Activated T-cell treated with anti-CD3 and anti-CD28 coated beads, Interleukin-2, amount 50 U/mL, for 48 hours (primary cell): ENCODE data around the gene TRAPPC4.
"Not testable (repeated sequence)": the region's sequence is repeated elsewhere in the genome, so short reads cannot be mapped to it uniquely, and the experiment has no call there.

Source experiments
- DNase-seq, 2 experiments: peaks; one replicate each; pipeline ENCODE4 v3.0.0-alpha.2; 2020

The TRAPPC4 gene

DNA sequence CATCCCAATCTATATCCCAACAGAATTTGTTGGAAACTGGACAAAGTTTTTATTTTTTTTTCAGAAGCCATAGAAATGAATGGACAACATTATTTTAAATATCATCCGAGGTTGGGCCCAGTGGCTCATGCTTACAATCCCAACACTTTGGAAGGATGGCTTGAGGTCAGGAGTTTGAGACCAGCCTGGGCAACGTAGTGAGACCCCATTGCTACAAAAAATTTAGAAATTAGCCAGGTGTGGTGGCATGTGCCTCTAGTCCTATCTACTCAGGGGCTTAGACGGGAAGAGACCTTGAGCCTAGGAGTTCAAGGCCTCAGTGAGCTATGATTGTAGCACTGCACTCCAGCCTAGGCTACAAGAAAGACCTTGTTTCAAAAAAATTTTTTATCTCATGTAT lies 16.2 kb downstream of the TRAPPC4 start:
- no peak for DNase-seq

DNA sequence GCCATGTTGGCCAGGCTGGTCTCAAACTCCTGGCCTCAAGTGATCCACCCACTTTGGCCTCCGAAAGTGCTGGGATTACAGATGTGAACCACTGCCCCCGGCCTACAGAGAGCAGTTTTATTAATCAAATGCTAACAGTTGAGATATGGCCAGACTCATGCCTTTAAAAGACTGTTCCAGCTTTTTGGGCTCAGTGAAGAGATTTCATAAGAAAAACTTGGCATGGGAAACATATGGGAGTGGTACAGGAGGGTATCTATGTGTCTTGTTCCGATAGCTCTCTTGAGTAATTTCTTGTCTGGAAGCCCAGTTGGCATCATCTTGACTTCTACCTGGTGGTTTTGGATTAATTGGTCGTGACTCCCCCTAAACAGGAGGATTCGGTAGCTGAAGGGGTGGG lies 20.3 kb downstream of the TRAPPC4 start:
- DNase-seq, result no peak

GRCh38 chr11:119039471-119039870 lies 20.9 kb downstream of the TRAPPC4 start:
- not testable (repeated sequence) for DNase-seq

DNA sequence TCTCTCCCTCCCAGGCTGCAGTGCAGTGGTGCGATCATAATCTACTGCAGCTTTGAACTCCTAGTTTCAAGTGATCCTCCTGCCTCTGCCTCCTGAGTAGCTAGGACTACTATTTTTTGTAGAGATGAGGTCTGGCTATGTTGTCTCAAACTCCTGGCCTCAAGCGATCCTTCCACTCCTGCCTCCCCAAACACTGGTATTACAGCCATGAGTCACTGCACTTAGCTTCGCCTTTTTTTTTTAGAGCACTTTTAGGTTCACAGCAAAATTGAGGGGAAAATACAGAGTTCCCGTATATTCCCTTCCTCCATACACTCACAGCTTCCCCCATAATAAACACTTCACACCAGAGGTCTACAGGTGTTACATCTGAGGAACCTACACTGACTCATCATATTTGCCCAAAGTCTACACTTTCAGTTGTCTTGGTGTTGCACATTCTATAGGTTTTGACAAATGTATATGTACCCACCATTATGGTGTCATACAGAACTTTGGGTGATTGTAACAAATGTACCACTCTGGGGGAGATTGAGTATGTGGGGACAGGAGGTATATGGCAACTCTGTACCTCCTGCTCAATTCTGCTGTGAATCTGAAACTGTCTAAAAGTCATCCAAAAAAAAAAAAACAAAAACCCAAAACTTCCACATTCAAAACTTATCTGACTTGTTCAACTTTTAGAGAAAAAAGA lies 23.4 kb downstream of the TRAPPC4 start:
- DNase-seq, result no peak

GRCh38 chr11:119042927-119043326 lies 24.4 kb downstream of the TRAPPC4 start:
- DNase-seq, result no peak

DNA sequence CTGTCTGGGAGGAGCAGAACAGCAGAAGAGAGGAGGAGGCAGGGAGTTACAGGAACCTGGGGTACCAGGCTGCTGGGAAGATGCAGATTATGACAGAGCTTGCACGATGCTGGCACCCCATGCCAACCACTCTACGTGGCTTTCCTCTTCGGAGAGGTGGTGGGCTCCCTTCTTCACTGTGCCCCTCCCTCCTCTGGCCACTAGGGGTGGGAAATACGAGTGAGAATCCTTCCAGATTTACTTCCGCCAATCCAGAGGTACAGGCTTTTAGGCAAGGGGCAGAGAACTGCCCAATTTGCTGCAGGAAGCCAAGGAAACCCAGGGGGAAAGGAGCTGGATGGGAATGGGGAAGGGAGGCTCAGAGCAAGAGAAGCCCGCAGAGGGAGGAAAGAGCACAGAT lies 26.1 kb downstream of the TRAPPC4 start:
- no peak for DNase-seq

DNA sequence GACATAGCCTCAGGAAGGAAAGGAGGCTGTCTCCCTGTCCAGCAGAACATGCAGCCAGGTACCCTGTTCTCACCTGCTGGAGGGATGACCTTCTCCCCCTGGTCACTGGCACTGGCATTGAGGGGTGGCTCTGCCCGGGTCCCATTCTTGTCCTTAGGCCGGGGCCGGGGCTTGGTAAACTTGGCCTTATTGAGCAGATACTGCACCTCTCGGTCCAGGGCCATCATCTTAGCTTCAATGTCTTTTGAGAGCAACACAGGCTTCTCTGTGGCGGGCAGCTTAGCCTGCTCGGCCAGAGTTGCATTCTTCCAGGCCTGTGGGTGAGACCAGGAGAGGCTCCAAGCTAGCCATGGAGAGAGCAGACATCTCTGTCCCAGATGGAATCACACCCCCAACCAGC lies 27.9 kb downstream of the TRAPPC4 start:
- no peak for DNase-seq

DNA sequence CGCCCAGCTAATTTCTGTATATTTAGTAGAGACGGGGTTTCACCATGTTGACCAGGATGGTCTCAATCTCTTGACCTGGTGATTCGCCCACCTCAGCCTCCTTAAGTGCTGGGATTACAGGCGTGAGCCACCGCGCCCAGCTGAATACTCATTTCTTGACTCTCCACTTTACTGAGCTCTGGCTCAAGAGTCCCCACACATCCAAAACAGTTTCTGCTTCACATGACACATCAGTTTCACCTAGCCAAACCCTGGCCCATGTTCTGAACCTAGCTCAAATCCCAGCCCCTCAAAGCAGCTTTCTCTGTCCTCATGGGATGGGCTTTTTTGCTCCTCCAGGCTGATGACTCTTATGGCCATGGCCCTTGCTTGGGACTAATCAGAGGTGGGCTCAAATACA lies 28.6 kb downstream of the TRAPPC4 start:
- DNase-seq, result no peak

DNA sequence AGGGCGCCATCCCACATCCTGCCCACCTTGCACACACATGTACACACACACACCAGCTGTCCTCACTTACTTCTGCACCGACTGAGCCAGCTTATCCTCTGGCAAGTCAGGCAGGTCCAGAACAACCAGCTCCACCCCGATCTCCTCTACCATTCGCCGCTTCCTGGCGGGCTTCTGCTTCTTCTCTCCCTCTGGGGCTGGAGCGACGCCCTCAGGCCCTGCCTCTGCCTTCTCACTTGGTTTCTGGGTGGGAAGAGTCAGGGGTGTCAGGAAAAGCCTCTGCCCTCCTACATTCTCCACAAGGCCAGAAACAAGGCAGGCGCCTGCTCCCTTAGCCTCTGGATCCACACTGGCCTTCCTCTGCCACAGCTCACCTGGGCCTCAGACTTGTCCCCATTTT lies 30.1 kb downstream of the TRAPPC4 start:
- no peak for DNase-seq

DNA sequence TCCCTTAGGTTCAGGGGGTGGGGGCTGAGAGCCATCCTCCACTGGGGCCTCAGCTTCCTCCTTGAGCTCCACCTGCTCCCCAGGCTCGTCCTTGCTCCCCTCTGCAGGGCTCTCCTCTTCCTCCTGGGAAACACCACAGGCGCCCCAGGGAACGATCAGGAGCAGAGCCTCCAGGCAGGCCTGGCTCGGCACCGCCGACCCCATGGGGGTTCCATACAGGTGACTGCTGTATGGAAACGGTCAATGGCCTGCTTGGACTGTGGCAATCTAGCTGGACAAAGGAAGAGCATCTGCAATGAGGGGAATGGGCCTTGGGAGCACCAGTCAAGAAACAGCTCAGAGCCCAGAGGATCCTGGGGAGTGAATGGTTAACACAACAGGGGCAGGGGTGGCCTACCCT lies 30.5 kb downstream of the TRAPPC4 start:
- DNase-seq, result no peak

- no peak for DNase-seq
Measured at GRCh38 chr11:119051440-119052162, 33.0 kb downstream of the TRAPPC4 start.

DNA sequence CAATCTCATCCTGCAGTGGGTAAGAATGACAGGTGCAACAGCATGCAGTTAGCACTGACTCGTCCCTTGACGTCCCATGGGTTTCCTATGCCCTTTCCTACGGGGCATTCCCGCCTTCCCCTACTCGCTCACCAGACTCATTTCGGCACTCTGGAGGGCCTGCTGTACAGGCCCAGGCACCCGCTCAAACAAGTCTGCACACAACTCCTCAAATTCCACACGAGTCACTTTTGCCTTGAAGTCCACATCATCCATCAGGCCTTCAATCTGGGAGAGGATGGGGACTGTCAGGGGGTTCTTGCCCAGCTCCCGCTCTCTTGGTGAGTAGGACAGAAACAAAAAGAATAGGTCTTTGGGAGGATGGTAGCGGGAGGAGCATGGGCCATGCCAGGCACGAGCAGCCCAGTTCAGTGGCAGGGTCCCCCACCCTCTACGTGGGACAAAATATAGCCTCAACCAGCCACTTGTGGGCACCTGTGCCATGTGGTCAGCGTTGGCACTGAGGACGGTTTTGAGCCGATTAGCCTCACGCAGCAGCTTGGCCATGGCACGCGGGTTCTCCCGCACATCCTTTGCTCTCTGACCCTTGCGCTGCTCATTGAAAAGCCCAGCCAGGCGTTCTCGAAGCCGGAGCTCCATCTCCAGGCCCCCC lies 33.7 kb downstream of the TRAPPC4 start:
- no peak for DNase-seq

- DNase-seq, result no peak
Measured at GRCh38 chr11:119054418-119054817, 35.9 kb downstream of the TRAPPC4 start.

DNA sequence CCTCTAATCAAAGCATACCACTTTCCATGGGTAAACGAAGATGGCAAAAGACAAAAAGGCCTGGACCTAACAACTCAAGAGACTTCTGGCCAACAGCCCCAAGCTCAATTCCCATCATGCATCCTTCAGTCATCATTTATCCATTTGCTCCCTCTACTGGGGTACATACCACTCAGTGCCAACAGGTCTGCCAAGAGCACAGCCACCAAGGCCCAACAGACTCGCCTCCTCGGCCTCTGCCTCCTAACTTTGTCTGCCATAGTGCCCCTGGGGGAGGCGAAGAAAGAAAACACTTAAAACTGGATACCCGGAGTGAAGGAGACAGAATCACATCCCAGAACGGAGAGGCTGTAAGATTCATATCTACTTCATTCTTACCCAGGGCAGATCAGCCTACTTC lies 37.3 kb downstream of the TRAPPC4 start:
- DNase-seq, result peak; percentile 44 to 49

DNA sequence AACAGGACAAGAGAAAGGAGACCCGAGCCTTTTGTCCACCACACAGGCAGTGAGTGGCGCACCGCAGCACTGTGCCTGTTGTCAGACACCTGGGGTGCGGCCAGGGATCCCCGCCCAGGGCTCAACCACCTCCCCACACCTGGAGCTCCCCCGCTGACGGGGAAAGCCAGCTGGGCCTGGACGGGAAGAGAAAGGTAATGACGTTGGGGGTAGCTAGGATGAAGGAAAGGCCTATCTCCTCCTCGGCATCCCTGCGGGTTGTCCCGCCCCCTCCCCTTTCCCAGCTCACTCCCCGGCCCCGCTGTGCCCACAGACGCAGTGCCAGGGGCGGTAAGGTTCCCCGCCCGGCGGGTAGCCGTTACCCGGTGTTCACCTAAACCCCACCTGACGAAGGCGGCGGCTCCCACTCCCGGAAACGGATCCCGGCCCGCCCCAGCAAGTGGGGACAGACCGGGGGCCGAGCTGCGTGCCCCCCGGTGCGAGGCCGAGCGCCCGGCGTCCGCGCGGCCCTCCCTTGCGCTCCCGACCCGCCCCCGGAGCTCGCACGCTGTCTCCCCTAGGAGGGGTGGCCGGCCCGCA lies 37.9 kb downstream of the TRAPPC4 start:
- peak in 1 of 2 experiments; percentile 56 for DNase-seq

DNA sequence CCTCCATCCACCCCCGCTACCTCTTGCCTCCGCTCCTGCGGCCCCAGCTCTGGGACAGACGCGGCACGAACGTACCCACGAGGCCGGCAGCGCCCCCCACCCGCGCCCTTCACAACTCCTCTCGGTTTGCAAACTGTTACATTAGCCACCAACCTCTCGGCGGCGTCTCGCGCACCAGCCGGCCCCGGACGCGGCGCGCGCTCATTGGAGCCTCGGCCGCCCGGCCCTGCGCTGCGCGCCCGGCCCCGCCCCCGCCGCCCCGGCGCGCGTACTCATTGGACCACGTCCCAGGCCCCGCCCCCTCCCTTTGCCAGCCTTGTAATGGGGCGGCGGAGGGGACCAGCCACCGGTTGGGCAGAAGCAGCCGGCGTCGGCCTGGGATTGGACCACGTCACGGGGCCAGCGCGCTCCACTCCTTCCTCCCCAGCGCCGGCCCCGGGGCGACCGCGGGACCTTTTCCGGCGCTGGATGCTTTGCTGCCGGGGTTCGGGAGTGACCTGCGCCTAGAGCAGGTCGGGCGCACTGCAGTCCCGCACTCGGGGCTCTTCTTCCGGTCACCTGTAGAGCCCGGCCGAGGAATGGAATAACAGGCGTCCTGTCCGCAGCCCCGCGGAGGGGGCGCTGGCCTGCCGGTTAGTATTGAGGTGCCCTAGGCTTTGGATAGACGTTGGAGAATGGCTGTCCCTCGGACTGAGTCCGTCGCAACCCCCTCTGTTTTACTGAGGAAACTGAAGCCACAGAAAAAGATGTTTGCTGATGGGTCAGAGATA lies 38.6 kb downstream of the TRAPPC4 start, which contains the start of gene HYOU1:
TSS of gene HYOU1 (minus strand) at position 206 of the 770 bp plus-strand sequence. CDS start 1,045 bp downstream, outside the sequence.
- DNase-seq, result peak; percentile 98 to 99

DNA sequence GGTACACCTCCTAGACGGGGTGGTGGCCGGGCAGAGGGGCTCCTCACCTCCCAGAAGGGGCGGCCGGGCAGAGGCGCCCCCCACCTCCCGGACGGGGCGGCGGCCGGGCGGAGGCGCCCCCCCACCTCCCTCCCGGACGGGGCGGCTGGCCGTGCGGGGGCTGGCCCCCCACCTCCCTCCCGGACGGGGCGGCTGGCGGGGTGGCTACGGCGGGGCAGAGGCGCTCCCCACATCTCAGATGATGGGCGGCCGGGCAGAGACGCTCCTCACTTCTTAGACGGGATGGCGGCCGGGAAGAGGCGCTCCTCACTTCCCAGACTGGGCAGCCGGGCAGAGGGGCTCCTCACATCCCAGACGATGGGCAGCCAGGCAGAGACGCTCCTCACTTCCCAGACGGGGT lies 40.6 kb downstream of the TRAPPC4 start:
- DNase-seq, result not testable (repeated sequence)

GRCh38 chr11:119061256-119061655 lies 42.7 kb downstream of the TRAPPC4 start:
- DNase-seq, result no peak

DNA sequence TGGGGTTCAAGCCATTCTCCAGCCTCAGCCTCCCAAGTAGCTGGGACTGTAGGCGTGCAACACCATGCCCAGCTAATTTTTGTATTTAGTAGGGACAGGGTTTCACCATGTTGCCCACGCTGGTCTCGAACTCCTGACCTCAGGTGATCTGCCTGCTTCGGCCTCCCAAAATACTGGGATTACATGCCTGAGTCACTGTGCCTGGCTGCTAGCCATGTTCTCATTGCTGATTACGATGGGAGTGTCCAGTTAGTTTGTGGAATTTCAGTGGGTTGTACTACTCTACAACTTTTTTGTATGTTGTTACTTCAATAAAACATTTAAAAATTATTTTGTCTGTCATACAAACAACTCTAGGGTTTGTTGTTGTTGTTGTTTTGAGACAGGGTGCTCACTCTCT lies 44.2 kb downstream of the TRAPPC4 start:
- DNase-seq, result no peak

GRCh38 chr11:119065369-119065768 lies 46.8 kb downstream of the TRAPPC4 start:
- DNase-seq, result peak; percentile 56 to 57

GRCh38 chr11:119067371-119068222 lies 49.0 kb downstream of the TRAPPC4 start, which contains the start of gene VPS11:
Gene VPS11 (plus strand): TSS chr11:119067818. CDS start chr11:119067824, 6 bp downstream.
- DNase-seq, result peak; percentile 96 to 98
